ENCODE measurements around the gene ZNF622.

Gene ZNF622

GRCh38 chr5:16471387-16471786 is 5.8 kb upstream of the ZNF622 start:
- TF ChIP-seq CTCF (IDR thresholded peaks at IDR 0.05; ENCODE audit: low read depth, low read length) = no peak
- no peak overlapping the region for H3K4me3 ChIP-seq (ENCODE audit: low read depth, low read length)
- no peak for DNase-seq (ENCODE audit: low read depth, low spot score)
- in situ Hi-C loops (cut with HindIII; ENCODE audit: low sequenced_read_pairs) = no loop called here

GRCh38 chr5:16467363-16468219 is 2.0 kb upstream of the ZNF622 start:
- TF ChIP-seq CTCF (IDR thresholded peaks at IDR 0.05; ENCODE audit: low read depth, low read length) = no peak
- in situ Hi-C loops (cut with HindIII; ENCODE audit: low sequenced_read_pairs) = no loop called here
- H3K4me3 ChIP-seq (ENCODE audit: low read depth, low read length) = no peak overlapping the region
- peak; percentile 61 for DNase-seq (ENCODE audit: low read depth, low spot score)

GRCh38 chr5:16464664-16465543 is 696 bp downstream of the ZNF622 start:
- H3K4me3 ChIP-seq (ENCODE audit: low read depth, low read length) = peak overlapping the region; percentile 94
- DNase-seq (ENCODE audit: low read depth, low spot score) = peak; percentile 0

GRCh38 chr5:16464231-16464630 is 1.4 kb downstream of the ZNF622 start:
- TF ChIP-seq CTCF (IDR thresholded peaks at IDR 0.05; ENCODE audit: low read depth, low read length) = no peak
- in situ Hi-C loops (cut with HindIII; ENCODE audit: low sequenced_read_pairs) = no loop called here
- no peak for DNase-seq (ENCODE audit: low read depth, low spot score)
- H3K4me3 ChIP-seq (ENCODE audit: low read depth, low read length) = peak overlapping the region; percentile 94

More at GRCh38 chr5:16464664-16465543, 696 bp downstream of the ZNF622 start:
- in situ Hi-C loops (cut with HindIII; ENCODE audit: low sequenced_read_pairs) = no loop called here
- TF ChIP-seq CTCF (IDR thresholded peaks at IDR 0.05; ENCODE audit: low read depth, low read length) = no peak

- H3K4me3 ChIP-seq (ENCODE audit: low read depth, low read length) = no peak overlapping the region
- in situ Hi-C loops (cut with HindIII; ENCODE audit: low sequenced_read_pairs) = no loop called here
- TF ChIP-seq CTCF (IDR thresholded peaks at IDR 0.05; ENCODE audit: low read depth, low read length) = no peak
- DNase-seq (ENCODE audit: low read depth, low spot score) = peak; percentile 71
Measured at GRCh38 chr5:16461782-16462181, 3.8 kb downstream of the ZNF622 start.

- in situ Hi-C loops (cut with HindIII; ENCODE audit: low sequenced_read_pairs) = no loop called here
- no peak for TF ChIP-seq CTCF (IDR thresholded peaks at IDR 0.05; ENCODE audit: low read depth, low read length)
- DNase-seq (ENCODE audit: low read depth, low spot score) = peak; percentile 25
- H3K4me3 ChIP-seq (ENCODE audit: low read depth, low read length) = no peak overlapping the region
Measured at GRCh38 chr5:16461026-16461425, 4.6 kb downstream of the ZNF622 start.

Measured in astrocyte of the spinal cord (primary cell).